Tibial nerve (tissue), 4 donors: Measurements from ENCODE around the gene GRM7. TPM values are rescaled to one million over a fixed set of nuclear protein-coding genes. Genes with fewer than 3 reads are reported as not detected.

Source experiments
- DNase-seq, 2 donors: peaks; one replicate each; pipeline ENCODE4 v3.0.0-alpha.2; 2019; ENCODE audit warnings: low spot score in 2 of 2
- H3K27ac ChIP-seq, 4 donors: fragments of 200-600 bp; sonication (generic) in 3 of 4; one replicate each; pipeline ENCODE4 v1.5.1; 2017 to 2019; ENCODE audit warnings: mild to moderate bottlenecking in 1 of 4
- H3K27me3 ChIP-seq, 2 donors: fragments of 200-600 bp; sonication (generic) in 1 of 2; one replicate each; pipeline versions ENCODE4 v1.5.1 to v1.6.0; 2017 to 2019
- H3K36me3 ChIP-seq, 3 donors: fragments of 200-600 bp; sonication (generic); one replicate each; pipeline ENCODE4 v1.5.1; 2018 to 2019
- H3K4me1 ChIP-seq, 4 donors: fragments of 200-600 bp; sonication (generic) in 3 of 4; one replicate each; pipeline ENCODE4 v1.5.1; 2017 to 2019
- H3K4me3 ChIP-seq, 4 donors: fragments of 200-600 bp; sonication (generic) in 3 of 4; one replicate each; pipeline ENCODE4 v1.5.1; 2017 to 2019; ENCODE audit warnings: mild to moderate bottlenecking in 1 of 4, moderate library complexity in 1 of 4
- H3K9me3 ChIP-seq, 4 donors: fragments of 200-600 bp; sonication (generic) in 3 of 4; one replicate each; pipeline ENCODE4 v1.5.1; 2017 to 2019
- EP300 ChIP-seq, 2 donors: sonication (generic); formaldehyde crosslinking; IDR thresholded peaks; one replicate each; pipeline ENCODE4 v1.6.1; 2017; ENCODE audit warnings: antibody characterized with exemption in 2 of 2, mild to moderate bottlenecking in 1 of 2
- POLR2A ChIP-seq, 2 donors: fragments of 450-650 bp; IDR thresholded peaks; one replicate each; pipeline ENCODE4 v1.6.1; 2017; ENCODE audit warnings: antibody characterized with exemption in 2 of 2, mild to moderate bottlenecking in 2 of 2, moderate library complexity in 2 of 2
- WGBS, 2 donors: methylation state at CpG; one replicate each; pipeline ENCODE4 v1.1.5; 2018; 5-methylcytosine and 5-hydroxymethylcytosine counted together
- total RNA-seq, 4 donors: library from RNA; depleted of rRNA; stranded (reverse); fragments of >200 nt; gene quantifications; one replicate each; pipeline ENCODE4 v1.1.0, GENCODE V29; 2016
- TF ChIP-seq, protein P1 (sequence below), 5 experiments: fragments of 200-600 bp in 3 of 5; fragments of 450-650 bp in 2 of 5; sonication (generic) in 3 of 5; IDR thresholded peaks; one replicate each; pipeline ENCODE4 v1.5.1; 2016 to 2019; ENCODE audit warnings: antibody characterized with exemption in 5 of 5, mild to moderate bottlenecking in 3 of 5, moderate library complexity in 2 of 5

The GRM7 gene
- total RNA-seq, 4 donors from 2014 or later: 0.22 to 0.84 TPM; not detected in 2

DNA sequence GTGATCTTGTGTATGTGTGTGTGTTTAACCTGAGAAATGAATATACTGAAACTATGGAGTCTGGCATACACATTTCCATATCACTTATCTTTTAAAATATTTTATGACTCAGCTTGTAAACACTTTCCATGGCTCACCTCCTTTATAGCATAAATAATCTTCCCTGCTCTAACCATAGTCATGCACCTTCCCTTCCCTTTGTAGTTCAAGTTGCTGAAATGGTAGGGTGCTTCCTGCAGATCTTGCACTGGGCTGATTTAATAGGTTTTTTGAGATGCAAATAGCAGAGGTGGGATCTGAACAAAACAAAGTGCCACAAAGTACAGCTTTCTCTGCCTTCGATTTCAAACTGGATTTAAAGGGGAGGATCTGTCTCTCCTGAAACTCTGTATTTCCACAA, 928.0 kb downstream of the GRM7 start:
- H3K27me3 ChIP-seq: no peaks in the 10 kb centered on the region
- 50 to 57% methylated on average over 1 of the region's 1 CpG for WGBS, 2 donors
- DNase-seq: no peak
- TF ChIP-seq POLR2A (IDR thresholded peaks at IDR 0.05) (no peak), EP300 (IDR thresholded peaks at IDR 0.05) (no peak)
- TF ChIP-seq, protein P1, sequence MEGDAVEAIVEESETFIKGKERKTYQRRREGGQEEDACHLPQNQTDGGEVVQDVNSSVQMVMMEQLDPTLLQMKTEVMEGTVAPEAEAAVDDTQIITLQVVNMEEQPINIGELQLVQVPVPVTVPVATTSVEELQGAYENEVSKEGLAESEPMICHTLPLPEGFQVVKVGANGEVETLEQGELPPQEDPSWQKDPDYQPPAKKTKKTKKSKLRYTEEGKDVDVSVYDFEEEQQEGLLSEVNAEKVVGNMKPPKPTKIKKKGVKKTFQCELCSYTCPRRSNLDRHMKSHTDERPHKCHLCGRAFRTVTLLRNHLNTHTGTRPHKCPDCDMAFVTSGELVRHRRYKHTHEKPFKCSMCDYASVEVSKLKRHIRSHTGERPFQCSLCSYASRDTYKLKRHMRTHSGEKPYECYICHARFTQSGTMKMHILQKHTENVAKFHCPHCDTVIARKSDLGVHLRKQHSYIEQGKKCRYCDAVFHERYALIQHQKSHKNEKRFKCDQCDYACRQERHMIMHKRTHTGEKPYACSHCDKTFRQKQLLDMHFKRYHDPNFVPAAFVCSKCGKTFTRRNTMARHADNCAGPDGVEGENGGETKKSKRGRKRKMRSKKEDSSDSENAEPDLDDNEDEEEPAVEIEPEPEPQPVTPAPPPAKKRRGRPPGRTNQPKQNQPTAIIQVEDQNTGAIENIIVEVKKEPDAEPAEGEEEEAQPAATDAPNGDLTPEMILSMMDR (IDR thresholded peaks at IDR 0.05): no peak
- no peak overlapping the region for H3K4me3 ChIP-seq
- no peak overlapping the region for H3K27ac ChIP-seq
- no peaks in the 10 kb centered on the region for H3K4me1 ChIP-seq
- peaks cover 0 to 6% (median 0%) of the 10 kb centered on the region in 4 donors for H3K9me3 ChIP-seq
- H3K36me3 ChIP-seq: no peaks in the 10 kb centered on the region

- 72 to 81% methylated on average over 7 of the region's 7 CpGs for whole genome bisulfite sequencing, 2 donors
- TF ChIP-seq POLR2A (IDR thresholded peaks at IDR 0.05) (no peak), EP300 (IDR thresholded peaks at IDR 0.05) (no peak)
- TF ChIP-seq, protein P1 (IDR thresholded peaks at IDR 0.05): no peak
These were observed 928.4 kb downstream of the GRM7 start for GRCh38 chr3:7789324-7789723.

GRCh38 chr3:7790141-7790540, 929.2 kb downstream of the GRM7 start:
- Histone ChIP-seq H3K27me3 (no peaks in the 10 kb centered on the region), H3K4me1 (no peaks in the 10 kb centered on the region), H3K36me3 (no peaks in the 10 kb centered on the region), H3K27ac (no peak overlapping the region), H3K4me3 (no peak overlapping the region), H3K9me3 (no peaks in the 10 kb centered on the region)
- 87 to 90% methylated on average over 3 of the region's 3 CpGs for WGBS, 2 donors
- no peak for DNase-seq
- TF ChIP-seq, protein P1 (IDR thresholded peaks at IDR 0.05): no peak
- TF ChIP-seq EP300 (IDR thresholded peaks at IDR 0.05): no peak
- no peak for TF ChIP-seq POLR2A (IDR thresholded peaks at IDR 0.05)

More at GRCh38 chr3:7789324-7789723, 928.4 kb downstream of the GRM7 start:
- no peak for DNase-seq
- H3K27ac ChIP-seq: no peak overlapping the region
- H3K4me1 ChIP-seq: no peaks in the 10 kb centered on the region
- H3K9me3 ChIP-seq: peaks cover 0 to 1% (median 0%) of the 10 kb centered on the region in 4 donors
- H3K27me3 ChIP-seq: no peaks in the 10 kb centered on the region
- no peak overlapping the region for H3K4me3 ChIP-seq
- H3K36me3 ChIP-seq: no peaks in the 10 kb centered on the region
